Naive thymus-derived CD8-positive, alpha-beta T cell (primary cell): ENCODE results near the gene ACP7. TPM values are rescaled to one million over a fixed set of nuclear protein-coding genes. Genes with fewer than 3 reads are reported as not detected.
A peak's percentile ranks its signal among the peaks of the same experiment; 100 is the strongest.

Experiments
- ATAC-seq, 2 donors: fragments of 150-1000 bp; cut with Tn5 transposase in 1 of 2; sonication (Bioruptor Pico), chemical (Tn5 transposase) in 1 of 2; 1 replicate in 1 of 2; 2 replicates in 1 of 2; pipeline ENCODE4 v1.10.0; 2021; ENCODE audit warnings: mild to moderate bottlenecking in 2 of 2, moderate library complexity in 2 of 2
- POLR2A ChIA-PET: fragments of 350-600 bp; sonication (Branson Sonifier 250); formaldehyde crosslinking; loops from one replicate; lab custom pipeline; 2021; ENCODE audit warnings: antibody characterized with exemption; lab: Charles Lee
- DNase-seq, 10 donors: peaks; one replicate each; pipeline versions ENCODE4 v3.0.0 to v3.0.0-alpha.2; 2020 to 2022
- H3K27ac Mint-ChIP-seq, 10 donors: one replicate each; pipeline ENCODE4 v1.8.0; 2020 to 2022; ENCODE audit warnings: mild to moderate bottlenecking in 10 of 10, mixed read lengths in 10 of 10, moderate library complexity in 4 of 10, inconsistent platforms in 1 of 10
- H3K27me3 Mint-ChIP-seq, 5 donors: one replicate each; pipeline ENCODE4 v1.8.0; 2021 to 2022; ENCODE audit warnings: mixed read lengths in 5 of 5
- H3K36me3 Mint-ChIP-seq, 3 donors: one replicate each; pipeline ENCODE4 v1.8.0; 2020 to 2022; ENCODE audit warnings: mixed read lengths in 3 of 3, mild to moderate bottlenecking in 2 of 3, inconsistent platforms in 1 of 3
- H3K4me1 Mint-ChIP-seq, 4 donors: one replicate each; pipeline ENCODE4 v1.8.0; 2021 to 2022; ENCODE audit warnings: mixed read lengths in 4 of 4
- H3K4me3 Mint-ChIP-seq, 10 donors: one replicate each; pipeline ENCODE4 v1.8.0; 2020 to 2022; ENCODE audit warnings: mild to moderate bottlenecking in 10 of 10, mixed read lengths in 10 of 10, moderate library complexity in 6 of 10, inconsistent platforms in 1 of 10
- H3K9me3 Mint-ChIP-seq, 9 donors: one replicate each; pipeline ENCODE4 v1.8.0; 2020 to 2022; ENCODE audit warnings: mixed read lengths in 9 of 9, mild to moderate bottlenecking in 3 of 9, inconsistent platforms in 1 of 9, moderate library complexity in 1 of 9
- polyA plus RNA-seq, 3 donors: library from polyadenylated mRNA; unstranded; fragments of 300-500 nt; fragmentation: Illumina TruSeq; gene quantifications; one replicate each; pipeline ENCODE4 v1.2.3, GENCODE V29; 2021
- total RNA-seq, 8 experiments: library from RNA in 2 of 8; stranded (reverse) in 2 of 8; gene quantifications; one replicate each; pipeline ENCODE4 v1.2.3 and lab custom pipeline; 2021 to 2026

The ACP7 gene
- total and polyA plus RNA-seq, 5 experiments from 2014 or later = not detected

DNA sequence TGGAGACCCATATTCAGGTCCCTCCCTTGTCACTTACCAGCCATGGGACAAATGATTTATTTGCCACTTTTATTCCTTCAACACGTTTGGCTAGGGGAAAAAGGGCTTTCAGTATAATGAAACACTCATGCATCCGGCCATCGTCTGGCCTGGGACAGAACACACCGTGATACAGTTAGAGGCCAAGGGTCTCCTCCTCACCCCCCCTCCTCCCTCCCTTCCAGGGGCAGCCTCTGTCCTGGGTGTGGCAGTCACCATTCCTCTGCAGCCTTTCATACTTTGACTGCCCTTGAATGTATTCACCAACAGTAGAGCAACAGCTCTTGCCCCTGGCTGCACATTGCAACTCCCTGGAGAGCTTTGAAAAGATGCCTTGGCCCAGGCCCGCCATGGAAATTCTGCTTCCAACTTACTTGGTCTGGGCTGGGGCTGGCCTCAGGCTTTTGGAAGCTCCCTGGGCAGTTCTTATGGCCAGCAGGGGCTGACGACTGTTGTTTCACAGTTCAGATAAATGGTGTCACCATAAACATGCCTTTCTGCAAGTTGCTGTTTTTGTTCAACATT, 44.4 kb downstream of the ACP7 start:
- Mint-ChIP-seq H3K27ac (peak overlapping the region in 7 of 10 donors; percentile 12 to 96 (median 50)), H3K9me3 (no peaks in the 10 kb centered on the region), H3K27me3 (peaks cover 0 to 2% (median 0%) of the 10 kb centered on the region in 5 donors), H3K4me3 (peak overlapping the region in 1 of 10 donors; percentile 45), H3K36me3 (peaks cover 0 to 5% (median 0%) of the 10 kb centered on the region in 3 donors), H3K4me1 (peaks cover 35 to 79% (median 64%) of the 10 kb centered on the region in 4 donors)
- ATAC-seq (no peak), DNase-seq (no peak)
- POLR2A ChIA-PET = no interaction called here

DNA sequence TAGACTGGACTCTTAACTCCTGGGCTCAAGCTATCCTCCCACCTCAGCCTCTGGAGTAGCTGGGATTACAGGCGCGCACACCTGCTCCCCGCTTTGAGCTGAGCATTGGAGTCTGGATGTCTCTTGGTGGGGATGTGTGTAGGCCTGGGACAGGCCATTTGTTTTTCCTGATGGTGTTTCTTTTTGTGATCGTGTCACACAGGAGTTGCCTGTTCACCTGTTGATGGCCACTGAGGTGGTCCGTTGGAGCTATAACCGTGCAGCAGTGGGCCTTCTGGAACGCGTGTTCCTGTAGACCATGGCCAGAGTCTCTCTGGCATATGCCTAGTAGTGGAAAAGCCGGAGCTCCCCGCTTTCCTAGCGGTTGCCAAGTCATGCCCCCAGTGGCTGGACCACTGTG, 44.9 kb downstream of the ACP7 start:
- peaks cover 0 to 5% (median 0%) of the 10 kb centered on the region in 3 donors for H3K36me3 Mint-ChIP-seq
- ATAC-seq (no peak), DNase-seq (no peak)
- POLR2A ChIA-PET = no interaction called here
- peaks cover 33 to 79% (median 64%) of the 10 kb centered on the region in 4 donors for H3K4me1 Mint-ChIP-seq
- no peak overlapping the region for H3K4me3 Mint-ChIP-seq
- H3K27me3 Mint-ChIP-seq = peaks cover 0 to 2% (median 0%) of the 10 kb centered on the region in 5 donors
- H3K27ac Mint-ChIP-seq = peak overlapping the region in 5 of 10 donors; percentile 12 to 59 (median 50)
- no peaks in the 10 kb centered on the region for H3K9me3 Mint-ChIP-seq

DNA sequence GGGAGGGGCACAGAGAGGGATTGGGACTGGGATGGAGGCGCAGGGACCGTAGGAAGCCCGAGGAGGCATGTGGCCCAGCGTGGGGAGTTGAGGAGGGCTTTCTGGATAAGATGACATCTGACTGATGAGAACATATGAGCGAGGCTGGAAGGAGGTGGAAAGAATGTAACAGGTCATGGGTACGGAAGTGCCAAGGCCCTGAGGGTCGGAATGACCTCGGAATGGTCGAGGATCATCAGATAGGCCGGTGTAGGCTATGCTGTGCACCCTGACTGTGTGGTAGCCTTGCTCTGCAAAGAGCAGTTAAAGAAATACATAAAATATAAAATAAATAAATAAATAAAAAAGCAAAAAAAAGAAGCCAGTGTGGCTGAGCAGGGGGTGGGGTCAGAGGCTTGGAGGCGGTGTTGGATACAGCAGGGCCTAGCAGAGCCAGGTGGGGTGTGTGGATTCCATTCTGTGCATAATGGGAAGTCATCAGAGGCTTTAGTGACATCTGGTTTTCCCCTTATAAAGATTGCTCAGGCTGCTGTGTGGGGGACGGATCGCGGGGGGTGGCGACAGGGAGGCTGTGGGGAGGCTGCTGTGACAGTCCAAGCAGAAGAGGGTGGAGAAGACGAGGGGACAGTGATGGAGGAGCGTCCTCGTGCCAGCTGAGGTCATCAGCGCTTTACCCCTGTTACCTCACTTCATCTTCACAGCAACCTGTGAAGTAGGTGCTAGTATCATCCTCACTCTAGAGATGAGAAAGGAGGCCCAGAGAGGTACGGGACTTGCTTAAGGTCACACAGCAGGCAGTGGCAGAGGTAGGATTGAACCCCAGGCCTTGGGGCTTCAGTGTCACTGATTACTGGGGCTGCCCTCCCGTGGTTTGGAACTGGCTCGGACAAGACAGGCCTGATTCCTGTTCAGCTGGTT, 46.4 kb downstream of the ACP7 start:
- peaks cover 0 to under 1% (median 0%) of the 10 kb centered on the region in 5 donors for H3K27me3 Mint-ChIP-seq
- H3K36me3 Mint-ChIP-seq = peaks cover 0 to 9% (median 0%) of the 10 kb centered on the region in 3 donors
- H3K4me1 Mint-ChIP-seq = peaks cover 30 to 70% (median 57%) of the 10 kb centered on the region in 4 donors
- no peaks in the 10 kb centered on the region for H3K9me3 Mint-ChIP-seq
- peak overlapping the region in 6 of 10 donors; percentile 55 to 89 (median 66) for H3K27ac Mint-ChIP-seq
- POLR2A ChIA-PET = no interaction called here
- DNase-seq (no peak), ATAC-seq (no peak)
- H3K4me3 Mint-ChIP-seq = no peak overlapping the region

DNA sequence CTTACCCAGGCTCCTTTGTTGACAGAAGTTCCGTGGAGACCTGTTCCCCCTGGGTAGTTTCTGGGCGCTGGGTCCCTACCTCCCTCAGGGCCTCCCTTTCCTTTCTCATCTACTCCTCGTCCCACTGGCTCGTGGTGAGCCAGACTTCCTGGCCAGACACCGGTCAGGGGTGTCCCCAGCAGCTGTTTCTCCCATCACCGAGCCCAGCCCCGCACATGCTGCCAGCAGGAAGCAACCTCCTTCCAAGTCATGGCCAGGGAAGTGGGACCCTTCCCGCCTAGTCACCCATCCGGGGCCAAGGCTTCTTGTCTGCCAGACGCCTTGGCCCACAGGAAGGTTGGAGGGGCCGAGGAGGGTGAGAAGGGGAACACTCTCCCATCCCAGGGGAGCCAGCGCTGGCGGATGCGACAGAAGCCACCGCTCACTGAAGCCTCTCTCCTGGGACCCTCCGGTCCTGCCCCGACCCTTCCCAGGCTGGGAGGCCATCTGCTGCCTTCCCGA, 47.1 kb downstream of the ACP7 start:
- peak overlapping the region in 2 of 10 donors; percentile 15 to 76 for H3K27ac Mint-ChIP-seq
- POLR2A ChIA-PET = no interaction called here

DNA sequence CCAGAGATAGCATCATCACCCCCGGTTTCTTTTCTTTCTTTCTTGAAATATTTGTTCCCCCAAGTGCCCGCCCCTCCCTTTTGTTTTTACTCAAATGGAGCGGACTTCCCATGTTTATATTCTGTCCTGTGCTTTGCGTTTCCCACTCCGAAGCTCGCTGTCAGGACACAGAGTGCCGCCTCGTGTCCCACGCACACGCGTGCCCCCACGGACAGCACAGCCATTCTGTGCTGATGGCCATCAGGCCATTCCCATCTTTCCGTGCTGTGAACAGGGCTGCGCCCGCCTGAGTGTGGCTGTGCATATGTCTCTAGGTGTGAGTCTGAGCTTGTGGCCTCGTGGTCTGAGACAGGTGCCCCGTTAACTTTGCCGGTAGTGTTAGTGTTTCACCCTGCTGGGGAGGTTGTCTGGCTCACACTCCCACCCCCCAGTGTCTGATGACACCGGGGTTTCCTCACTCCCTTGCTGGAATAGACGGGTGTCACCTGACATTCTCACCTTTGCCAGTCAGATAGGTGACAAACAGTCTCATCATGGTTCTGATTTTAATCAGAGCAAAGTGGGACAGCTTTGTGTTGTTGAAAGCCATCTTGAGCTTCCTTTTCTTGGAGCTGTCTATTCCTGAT, 48.3 kb downstream of the ACP7 start:
- Mint-ChIP-seq H3K4me1 (peaks cover 33 to 70% (median 47%) of the 10 kb centered on the region in 4 donors), H3K9me3 (no peaks in the 10 kb centered on the region), H3K36me3 (peaks cover 0 to 11% (median 0%) of the 10 kb centered on the region in 3 donors), H3K27ac (peak overlapping the region in 4 of 10 donors; percentile 14 to 58 (median 27)), H3K4me3 (no peak overlapping the region), H3K27me3 (no peaks in the 10 kb centered on the region)
- ATAC-seq = no peak
- no peak for DNase-seq
- POLR2A ChIA-PET = no interaction called here

More for the DNA sequence above, 47.1 kb downstream of the ACP7 start:
- H3K27me3 Mint-ChIP-seq = no peaks in the 10 kb centered on the region
- no peak for DNase-seq
- peaks cover 0 to 11% (median 0%) of the 10 kb centered on the region in 3 donors for H3K36me3 Mint-ChIP-seq
- no peak overlapping the region for H3K4me3 Mint-ChIP-seq
- ATAC-seq = no peak
- H3K9me3 Mint-ChIP-seq = no peaks in the 10 kb centered on the region
- H3K4me1 Mint-ChIP-seq = peaks cover 29 to 70% (median 54%) of the 10 kb centered on the region in 4 donors

DNA sequence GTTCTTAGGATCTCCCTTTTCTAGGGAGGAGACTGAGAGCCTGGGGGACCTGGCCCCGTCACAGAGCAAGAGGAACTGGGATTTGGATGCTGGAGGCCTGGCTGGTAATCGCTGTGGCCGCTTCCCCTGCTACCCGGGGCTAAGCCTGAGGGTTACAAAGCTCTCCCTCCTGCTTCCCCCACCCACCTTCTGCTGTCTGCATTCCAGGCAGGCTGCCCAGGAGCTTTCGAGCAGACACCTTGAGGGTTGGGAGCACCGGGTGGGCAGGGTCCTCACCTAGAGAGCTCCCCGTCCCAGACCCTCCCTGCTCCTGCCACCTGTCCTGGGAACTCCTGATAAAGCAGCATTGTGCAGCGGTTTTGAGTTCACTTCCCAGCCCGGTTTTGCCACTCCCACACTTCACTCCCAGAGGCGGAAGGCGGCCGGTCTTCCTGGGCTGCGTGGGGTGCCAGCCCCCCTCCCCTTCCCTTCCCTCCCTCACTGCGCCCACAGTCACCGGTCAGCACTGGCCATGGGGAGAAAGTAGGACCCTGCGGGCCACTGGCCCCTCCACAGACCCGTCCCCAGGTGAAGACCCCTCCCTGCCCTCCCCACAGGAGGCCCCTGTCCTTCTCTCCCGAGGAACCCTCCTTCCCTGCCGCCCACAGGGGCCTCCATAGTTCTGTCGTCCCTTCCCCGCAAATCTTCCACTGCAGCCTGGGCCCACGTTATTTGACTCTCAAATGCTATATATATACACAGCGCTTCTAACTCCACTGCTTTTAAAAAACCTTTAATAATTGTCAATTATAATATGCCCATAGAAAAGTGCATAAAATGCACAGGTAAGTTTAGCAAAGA, 49.5 kb downstream of the ACP7 start:
- POLR2A ChIA-PET = interaction anchor here (0.6 kb wide), 1 partner anchor 165 kb away, joined by 5 read pairs; no protein-coding TSS in a partner anchor
- Mint-ChIP-seq H3K27ac (peak overlapping the region in 3 of 10 donors; percentile 8 to 83 (median 17)), H3K36me3 (peaks cover 0 to 11% (median 0%) of the 10 kb centered on the region in 3 donors), H3K9me3 (no peaks in the 10 kb centered on the region), H3K4me1 (peaks cover 35 to 69% (median 44%) of the 10 kb centered on the region in 4 donors), H3K4me3 (no peak overlapping the region), H3K27me3 (no peaks in the 10 kb centered on the region)
- ATAC-seq (no peak), DNase-seq (no peak)

DNA sequence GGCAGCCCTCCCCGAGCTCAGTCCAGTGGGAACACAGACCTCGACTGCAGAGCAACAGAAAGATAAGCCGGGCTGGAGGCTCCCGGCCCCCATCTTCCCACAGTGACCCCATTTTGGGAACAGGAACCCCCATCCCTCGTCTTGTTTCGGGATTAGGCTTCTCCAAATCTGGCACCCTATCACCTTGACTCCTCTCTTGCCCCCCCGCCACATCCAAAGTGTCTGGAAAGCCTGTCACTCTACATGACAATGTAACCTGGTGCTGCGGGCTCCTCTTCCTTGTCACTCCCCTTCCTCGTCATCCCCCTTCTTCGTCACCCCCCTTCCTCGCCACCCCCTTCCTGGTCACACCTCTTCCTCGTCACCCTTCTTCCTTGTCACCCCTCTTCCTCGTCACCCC, 51.5 kb downstream of the ACP7 start:
- Mint-ChIP-seq H3K36me3 (peaks cover 0 to 6% (median 0%) of the 10 kb centered on the region in 3 donors), H3K9me3 (no peaks in the 10 kb centered on the region), H3K4me3 (no peak overlapping the region), H3K27ac (peak overlapping the region in 2 of 10 donors; percentile 48 to 51), H3K4me1 (peaks cover 24 to 49% (median 39%) of the 10 kb centered on the region in 4 donors), H3K27me3 (no peaks in the 10 kb centered on the region)
- ATAC-seq = no peak
- POLR2A ChIA-PET = interaction anchor here (0.7 kb wide), 1 partner anchor 13 kb away, joined by 5 read pairs; no protein-coding TSS in a partner anchor
- DNase-seq = no peak

DNA sequence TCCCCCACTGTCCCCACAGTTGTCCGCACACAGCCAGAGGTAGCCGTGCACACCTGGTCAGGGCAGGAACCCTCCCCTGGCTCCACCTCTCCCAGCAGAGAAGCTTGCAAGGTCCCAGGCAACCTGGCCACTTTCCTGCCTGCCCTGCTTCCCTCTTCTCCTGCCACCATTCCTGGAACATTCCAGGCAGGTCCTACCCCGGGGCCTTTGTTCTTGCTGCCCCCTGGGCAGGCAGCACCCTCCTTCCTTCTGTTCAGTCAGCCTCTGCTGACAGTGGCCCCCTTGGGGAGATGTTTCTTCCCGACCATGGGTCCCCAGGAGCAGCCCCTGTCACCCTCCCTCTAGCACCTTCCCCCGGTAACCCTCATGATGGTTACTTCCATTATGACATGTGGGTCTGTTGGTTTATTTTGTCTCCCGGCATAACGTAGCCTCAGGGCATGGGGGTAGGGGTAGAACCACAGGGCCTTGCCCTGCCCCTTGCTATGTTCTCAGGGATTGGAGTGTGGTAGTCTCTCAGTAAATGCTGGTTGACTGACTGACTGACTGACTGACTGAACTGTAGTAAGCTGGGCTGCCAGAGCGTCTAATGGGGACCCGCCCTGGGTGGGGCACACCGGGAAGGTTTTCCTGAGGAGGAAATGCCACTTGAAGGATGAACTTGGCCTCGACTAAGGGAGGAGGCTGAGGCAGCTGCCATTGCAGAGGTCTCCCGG, 52.2 kb downstream of the ACP7 start:
- Mint-ChIP-seq H3K4me1 (peaks cover 25 to 42% (median 33%) of the 10 kb centered on the region in 4 donors), H3K36me3 (peaks cover 0 to 6% (median 0%) of the 10 kb centered on the region in 3 donors), H3K27ac (peak overlapping the region in 3 of 10 donors; percentile 17 to 48 (median 46)), H3K9me3 (no peaks in the 10 kb centered on the region), H3K4me3 (no peak overlapping the region), H3K27me3 (no peaks in the 10 kb centered on the region)
- ATAC-seq = no peak
- POLR2A ChIA-PET = no interaction called here
- no peak for DNase-seq

DNA sequence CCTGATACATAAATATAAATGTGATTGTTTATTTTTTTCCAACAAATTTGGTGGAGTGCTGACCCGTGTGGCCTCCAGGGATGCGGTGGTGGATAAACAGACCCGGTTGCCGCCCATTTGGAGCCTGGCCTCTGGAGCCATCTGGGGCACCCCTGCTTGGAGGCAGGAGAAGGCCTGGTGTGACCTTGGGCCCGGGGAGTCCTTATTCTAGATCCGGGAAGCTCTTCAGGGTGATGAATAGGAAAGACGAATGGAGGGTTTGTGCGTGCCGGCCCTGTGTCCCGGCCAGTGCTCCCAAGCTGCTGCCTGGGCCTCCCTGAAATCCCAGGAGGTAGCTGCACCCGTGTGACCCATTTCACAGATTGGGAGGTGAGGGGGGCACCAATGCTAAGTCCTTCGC, 53.0 kb downstream of the ACP7 start:
- Mint-ChIP-seq H3K27ac (peak overlapping the region in 1 of 10 donors; percentile 48), H3K27me3 (no peaks in the 10 kb centered on the region), H3K9me3 (no peaks in the 10 kb centered on the region), H3K4me1 (peaks cover 22 to 41% (median 31%) of the 10 kb centered on the region in 4 donors), H3K36me3 (peaks cover 0 to 6% (median 0%) of the 10 kb centered on the region in 3 donors), H3K4me3 (no peak overlapping the region)
- no peak for ATAC-seq
- POLR2A ChIA-PET = no interaction called here
- no peak for DNase-seq

DNA sequence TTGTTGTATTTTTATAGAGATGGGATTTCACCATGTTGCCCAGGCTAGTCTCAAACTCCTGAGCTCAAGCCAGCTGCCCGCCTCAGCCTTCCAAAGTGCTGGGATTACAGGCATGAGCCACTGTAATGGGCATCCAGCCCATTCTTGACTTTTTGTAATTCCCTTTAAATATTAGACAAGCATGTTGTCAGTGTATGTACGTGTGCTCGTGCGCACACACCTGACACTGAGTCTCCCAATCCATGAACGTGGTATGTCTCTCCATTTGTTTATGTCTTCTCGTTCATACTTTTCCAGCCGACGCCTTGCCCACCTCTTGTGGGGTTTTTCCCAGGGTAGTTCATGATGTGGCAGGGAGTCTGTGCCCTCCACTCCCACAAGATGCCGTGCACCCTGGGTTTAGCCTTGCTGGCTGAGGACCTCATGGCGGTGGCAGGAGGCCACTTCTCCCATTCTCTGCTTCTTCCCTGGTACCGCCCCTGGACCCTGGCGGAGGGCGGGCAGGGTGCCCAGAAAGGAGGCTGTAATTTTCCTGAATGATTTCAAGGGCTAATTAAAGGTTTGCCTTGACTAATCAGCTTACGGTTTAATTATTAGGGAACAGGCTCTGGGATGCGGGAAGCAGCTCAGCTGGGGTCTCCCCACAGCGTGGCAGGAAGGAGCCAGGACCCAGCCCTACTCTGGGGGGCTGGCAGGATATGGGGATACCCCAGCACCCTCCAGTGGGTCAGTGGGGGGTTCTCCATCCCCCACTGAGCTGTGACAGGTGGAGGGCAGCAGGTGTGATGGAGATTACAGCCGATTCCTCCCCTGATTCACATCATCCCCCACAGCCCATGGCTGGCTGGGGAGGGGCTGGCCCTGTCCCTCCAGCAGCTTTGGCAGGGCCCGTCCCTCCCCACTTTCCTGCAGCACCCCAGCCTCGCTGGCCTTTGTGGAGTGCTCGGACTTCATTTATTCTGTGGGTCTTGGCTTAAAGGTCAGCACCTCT, 54.3 kb downstream of the ACP7 start:
- no peaks in the 10 kb centered on the region for H3K9me3 Mint-ChIP-seq
- peaks cover 12 to 39% (median 26%) of the 10 kb centered on the region in 4 donors for H3K4me1 Mint-ChIP-seq
- POLR2A ChIA-PET = no interaction called here
- DNase-seq (no peak), ATAC-seq (no peak)
- no peak overlapping the region for H3K4me3 Mint-ChIP-seq
- peaks cover 0 to 6% (median 0%) of the 10 kb centered on the region in 3 donors for H3K36me3 Mint-ChIP-seq
- peak overlapping the region in 1 of 10 donors; percentile 32 for H3K27ac Mint-ChIP-seq
- H3K27me3 Mint-ChIP-seq = no peaks in the 10 kb centered on the region
